Measurements from ENCODE around the gene CHST9.
"Not testable (repeated sequence)": the region's sequence is repeated elsewhere in the genome, so short reads cannot be mapped to it uniquely, and the experiment has no call there.

The CHST9 gene

GRCh38 chr18:27185025-27185763, at the start of gene CHST9:
TSS of gene CHST9 (minus strand) at chr18:27185308. CDS start at chr18:27142809, 42,499 bp downstream.
- Histone ChIP-seq H3K36me3 (ENCODE audit: insufficient read depth, low read length) (no peaks in the 10 kb centered on the region), H3K4me2 (ENCODE audit: insufficient read depth, low read length) (no peak within 1 kb of the TSS), H3K27ac (ENCODE audit: low read length) (no peak within 1 kb of the TSS), H3K4me3 (ENCODE audit: low read depth in 1 of 2, low read length in 2 of 2) (no peak within 1 kb of the TSS), H4K20me1 (ENCODE audit: insufficient read depth, low read length) (no peaks in the 10 kb centered on the region), H3K9ac (ENCODE audit: low read depth, low read length) (no peak within 1 kb of the TSS), H3K79me2 (ENCODE audit: insufficient read depth, low read length) (no peaks in the 10 kb centered on the region), H3K9me3 (ENCODE audit: insufficient read depth, low read length, severe bottlenecking) (no peaks in the 10 kb centered on the region), H3K4me1 (ENCODE audit: insufficient read depth, low read length) (no peaks in the 10 kb centered on the region), H3K27me3 (ENCODE audit: insufficient read depth, low read length, poor library complexity) (no peaks in the 10 kb centered on the region), H2AFZ (ENCODE audit: low read depth, low read length) (no peak within 1 kb of the TSS)
- DNase-seq (no peak), ATAC-seq (ENCODE audit: insufficient read depth, low read depth) (no peak)
- TF ChIP-seq EZH2 (IDR thresholded peaks at IDR 0.05; ENCODE audit: borderline replicate concordance, low read depth, low read length, severe bottlenecking) (no peak), CTCF (IDR thresholded peaks at IDR 0.05; ENCODE audit: borderline replicate concordance, extremely low read depth, low read length, poor library complexity, severe bottlenecking) (no peak)

DNA sequence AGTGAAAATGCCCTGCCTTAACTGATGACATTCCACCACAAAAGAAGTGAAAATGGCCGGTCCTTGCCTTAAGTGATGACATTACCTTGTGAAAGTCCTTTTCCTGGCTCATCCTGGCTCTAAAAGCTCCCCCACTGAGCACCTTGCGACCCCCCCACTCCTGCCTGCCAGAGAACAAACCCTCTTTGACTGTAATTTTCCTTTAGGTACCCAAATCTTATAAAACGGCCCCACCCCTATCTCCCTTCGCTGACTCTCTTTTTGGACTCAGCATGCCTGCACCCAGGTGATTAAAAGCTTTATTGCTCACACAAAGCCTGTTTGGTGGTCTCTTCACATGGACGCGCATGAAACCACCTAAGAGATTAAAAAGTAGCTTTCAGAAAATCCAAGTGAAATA, 47.2 kb upstream of the CHST9 start:
- H3K4me3 ChIP-seq (ENCODE audit: low read depth in 1 of 2, low read length in 2 of 2); H2AFZ ChIP-seq (ENCODE audit: low read depth, low read length); DNase-seq; H3K27ac ChIP-seq (ENCODE audit: low read length); H3K9me3 ChIP-seq (ENCODE audit: insufficient read depth, low read length, severe bottlenecking); H3K36me3 ChIP-seq (ENCODE audit: insufficient read depth, low read length); H4K20me1 ChIP-seq (ENCODE audit: insufficient read depth, low read length); H3K4me2 ChIP-seq (ENCODE audit: insufficient read depth, low read length); H3K9ac ChIP-seq (ENCODE audit: low read depth, low read length); H3K79me2 ChIP-seq (ENCODE audit: insufficient read depth, low read length); ATAC-seq (ENCODE audit: insufficient read depth, low read depth); H3K27me3 ChIP-seq (ENCODE audit: insufficient read depth, low read length, poor library complexity); H3K4me1 ChIP-seq (ENCODE audit: insufficient read depth, low read length): not testable (repeated sequence)

DNA sequence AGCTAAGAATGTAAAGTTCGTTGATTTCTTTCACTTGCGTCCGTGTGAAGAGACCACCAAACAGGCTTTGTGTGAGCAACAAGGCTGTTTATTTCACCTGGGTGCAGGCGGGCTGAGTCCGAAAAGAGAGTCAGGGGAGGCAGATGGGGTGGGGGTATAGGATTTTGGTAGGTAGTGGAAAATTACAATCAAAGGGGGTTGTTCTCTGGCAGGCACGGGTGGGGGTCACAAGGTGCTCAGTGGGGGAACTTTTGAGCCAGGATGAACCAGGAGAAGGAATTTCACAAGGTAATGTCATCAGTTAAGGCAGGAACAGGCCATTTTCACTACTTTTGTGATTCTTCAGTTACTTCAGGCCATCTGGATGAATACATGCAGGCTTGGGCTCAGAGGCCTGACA, 46.6 kb upstream of the CHST9 start:
- not testable (repeated sequence) for H3K4me2 ChIP-seq (ENCODE audit: insufficient read depth, low read length); DNase-seq; H3K9ac ChIP-seq (ENCODE audit: low read depth, low read length)

GRCh38 chr18:27231221-27231620, 46.1 kb upstream of the CHST9 start:
- H3K4me2 ChIP-seq (ENCODE audit: insufficient read depth, low read length); H2AFZ ChIP-seq (ENCODE audit: low read depth, low read length); H3K9ac ChIP-seq (ENCODE audit: low read depth, low read length); H3K27ac ChIP-seq (ENCODE audit: low read length); H3K9me3 ChIP-seq (ENCODE audit: insufficient read depth, low read length, severe bottlenecking); H3K36me3 ChIP-seq (ENCODE audit: insufficient read depth, low read length); H3K4me3 ChIP-seq (ENCODE audit: low read depth in 1 of 2, low read length in 2 of 2); DNase-seq; H3K79me2 ChIP-seq (ENCODE audit: insufficient read depth, low read length); H3K27me3 ChIP-seq (ENCODE audit: insufficient read depth, low read length, poor library complexity); ATAC-seq (ENCODE audit: insufficient read depth, low read depth); H4K20me1 ChIP-seq (ENCODE audit: insufficient read depth, low read length); H3K4me1 ChIP-seq (ENCODE audit: insufficient read depth, low read length): not testable (repeated sequence)

More for the DNA sequence above, 46.6 kb upstream of the CHST9 start:
- H3K36me3 ChIP-seq (ENCODE audit: insufficient read depth, low read length); H2AFZ ChIP-seq (ENCODE audit: low read depth, low read length); H3K27ac ChIP-seq (ENCODE audit: low read length); H3K4me3 ChIP-seq (ENCODE audit: low read depth in 1 of 2, low read length in 2 of 2); H4K20me1 ChIP-seq (ENCODE audit: insufficient read depth, low read length); H3K4me1 ChIP-seq (ENCODE audit: insufficient read depth, low read length); ATAC-seq (ENCODE audit: insufficient read depth, low read depth); H3K79me2 ChIP-seq (ENCODE audit: insufficient read depth, low read length); H3K9me3 ChIP-seq (ENCODE audit: insufficient read depth, low read length, severe bottlenecking); H3K27me3 ChIP-seq (ENCODE audit: insufficient read depth, low read length, poor library complexity): not testable (repeated sequence)

DNA sequence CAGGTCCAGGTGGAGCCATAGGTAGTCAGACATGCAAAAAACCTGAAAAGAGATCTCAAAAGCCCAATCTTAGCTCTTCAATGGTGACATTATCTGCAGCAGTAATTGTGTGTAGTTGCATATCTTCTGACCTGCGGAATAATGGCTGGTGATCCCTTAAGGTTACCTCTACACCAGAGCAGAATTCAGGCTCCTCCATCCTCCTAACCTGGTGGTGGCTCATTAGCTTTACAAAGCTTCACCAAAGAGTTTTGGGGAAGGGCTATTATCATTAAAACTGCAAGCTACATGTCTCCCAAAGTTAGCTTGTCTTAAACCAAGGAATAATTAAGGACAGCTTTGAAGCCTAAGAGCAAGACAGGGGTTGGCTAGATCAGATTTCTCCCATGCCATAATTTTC, 42.6 kb upstream of the CHST9 start:
- ATAC-seq (ENCODE audit: insufficient read depth, low read depth) (no peak), DNase-seq (no peak)
- Histone ChIP-seq H3K79me2 (ENCODE audit: insufficient read depth, low read length) (no peaks in the 10 kb centered on the region), H3K36me3 (ENCODE audit: insufficient read depth, low read length) (no peaks in the 10 kb centered on the region), H3K4me1 (ENCODE audit: insufficient read depth, low read length) (no peaks in the 10 kb centered on the region), H3K4me3 (ENCODE audit: low read depth in 1 of 2, low read length in 2 of 2) (no peak overlapping the region), H4K20me1 (ENCODE audit: insufficient read depth, low read length) (no peaks in the 10 kb centered on the region), H3K4me2 (ENCODE audit: insufficient read depth, low read length) (no peak overlapping the region), H3K9me3 (ENCODE audit: insufficient read depth, low read length, severe bottlenecking) (no peaks in the 10 kb centered on the region), H2AFZ (ENCODE audit: low read depth, low read length) (no peak overlapping the region), H3K27ac (ENCODE audit: low read length) (no peak overlapping the region), H3K27me3 (ENCODE audit: insufficient read depth, low read length, poor library complexity) (no peaks in the 10 kb centered on the region), H3K9ac (ENCODE audit: low read depth, low read length) (no peak overlapping the region)
- TF ChIP-seq EZH2 (IDR thresholded peaks at IDR 0.05; ENCODE audit: borderline replicate concordance, low read depth, low read length, severe bottlenecking) = no peak

Measured in DND-41 (cell line).